ENCODE measurements around the gene ASPHD2.
"Not testable (repeated sequence)": the region's sequence is repeated elsewhere in the genome, so short reads cannot be mapped to it uniquely, and the experiment has no call there.

The ASPHD2 gene

DNA sequence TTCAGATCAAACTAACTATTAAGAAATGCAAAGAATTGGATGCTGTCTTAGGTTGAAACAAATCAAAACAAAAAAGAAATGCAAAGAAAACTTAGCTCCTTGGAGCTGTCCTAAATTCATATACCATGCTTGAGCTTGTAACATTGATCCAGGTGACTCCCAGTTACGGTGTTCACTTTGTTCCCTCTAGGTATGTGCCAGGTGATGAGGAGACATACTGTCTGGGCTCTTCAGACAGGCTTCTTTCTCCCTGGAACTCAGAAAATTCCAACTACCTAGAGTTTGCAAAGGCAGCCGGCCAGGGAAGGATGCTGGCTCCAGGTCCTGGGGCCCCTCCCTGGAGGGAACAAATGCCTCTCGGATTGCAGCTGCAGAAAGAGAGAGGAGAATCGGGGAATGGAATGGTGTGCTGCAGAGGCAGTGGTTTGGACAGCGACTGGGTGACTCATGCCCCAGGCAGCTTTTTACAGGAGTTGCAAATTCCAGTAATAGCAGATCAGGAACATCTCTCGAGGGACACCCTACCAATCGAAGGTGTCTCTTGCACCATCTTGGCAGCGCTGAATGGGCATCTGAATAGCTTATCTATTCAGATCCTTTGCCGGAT is 12.3 kb upstream of the ASPHD2 start:
- DNase-seq, result peak; percentile 90

GRCh38 chr22:26417406-26417805 is 11.7 kb upstream of the ASPHD2 start:
- no peak for DNase-seq

GRCh38 chr22:26418620-26419019 is 10.4 kb upstream of the ASPHD2 start:
- no peak for DNase-seq

- DNase-seq, result no peak
Measured at GRCh38 chr22:26426924-26427323, 2.1 kb upstream of the ASPHD2 start.

DNA sequence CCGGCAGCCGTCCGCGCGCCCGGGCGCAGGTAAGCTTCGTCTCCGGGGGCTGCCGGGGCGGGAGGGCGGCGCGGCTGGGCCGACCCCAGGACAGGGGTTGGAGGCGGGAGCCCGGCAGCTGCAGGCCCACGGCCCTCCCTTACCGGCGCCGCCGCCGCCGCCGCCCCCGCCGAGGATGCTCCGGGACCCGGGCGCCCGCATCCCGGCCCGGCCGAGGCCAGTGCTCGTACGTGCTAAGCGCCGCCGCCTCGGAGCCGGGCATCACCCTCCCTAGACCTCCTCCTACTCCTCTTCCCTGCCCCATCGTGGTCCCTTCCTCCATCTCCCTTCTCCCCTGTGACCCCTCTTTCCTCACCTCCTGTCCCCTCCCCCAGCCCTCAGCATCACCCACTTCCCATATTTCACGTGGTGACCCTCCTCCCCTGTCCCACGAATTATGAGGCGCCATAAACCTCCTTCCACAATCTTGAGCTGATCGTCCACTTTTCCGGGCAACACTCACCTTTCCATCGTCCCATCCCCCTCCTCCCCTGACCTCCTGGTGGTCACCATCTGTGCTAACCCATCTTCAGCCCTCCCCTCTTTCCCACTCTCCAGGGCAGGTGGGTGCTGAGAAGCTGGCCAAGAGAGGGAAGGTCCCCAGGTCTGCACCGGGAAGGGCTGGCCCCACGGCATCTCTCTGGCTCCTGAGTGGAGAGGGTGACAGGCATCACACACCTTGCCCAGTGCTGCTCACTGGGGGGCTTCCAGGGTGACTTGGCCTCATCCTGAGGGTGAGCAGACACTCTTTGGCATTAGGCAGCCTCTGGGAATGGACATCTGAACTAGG is 612 bp downstream of the ASPHD2 start:
- no peak for DNase-seq

DNA sequence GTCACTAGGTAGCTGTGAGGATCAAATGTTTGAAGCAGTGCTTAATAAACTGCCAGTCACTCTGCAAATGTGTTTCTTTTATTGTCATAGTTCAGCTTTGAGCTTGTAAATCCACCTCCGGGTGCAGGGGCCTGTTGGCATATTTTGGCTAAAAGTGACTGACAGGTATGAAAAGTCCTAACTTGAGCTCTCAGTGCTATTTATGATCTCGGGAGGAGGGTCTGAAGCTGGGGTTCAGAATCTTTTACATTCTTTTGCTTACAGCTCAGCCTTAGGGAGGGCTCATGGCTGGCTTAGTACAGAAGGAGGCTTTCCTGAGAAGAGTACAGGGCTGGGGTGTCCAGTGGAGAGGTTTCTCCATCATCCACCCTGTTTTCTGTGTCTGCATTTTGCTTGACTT is 1.5 kb downstream of the ASPHD2 start:
- DNase-seq, result no peak

GRCh38 chr22:26431261-26431995 is 2.4 kb downstream of the ASPHD2 start:
- peak; percentile 39 for DNase-seq

GRCh38 chr22:26432619-26433311 is 3.7 kb downstream of the ASPHD2 start:
- no peak for DNase-seq

DNA sequence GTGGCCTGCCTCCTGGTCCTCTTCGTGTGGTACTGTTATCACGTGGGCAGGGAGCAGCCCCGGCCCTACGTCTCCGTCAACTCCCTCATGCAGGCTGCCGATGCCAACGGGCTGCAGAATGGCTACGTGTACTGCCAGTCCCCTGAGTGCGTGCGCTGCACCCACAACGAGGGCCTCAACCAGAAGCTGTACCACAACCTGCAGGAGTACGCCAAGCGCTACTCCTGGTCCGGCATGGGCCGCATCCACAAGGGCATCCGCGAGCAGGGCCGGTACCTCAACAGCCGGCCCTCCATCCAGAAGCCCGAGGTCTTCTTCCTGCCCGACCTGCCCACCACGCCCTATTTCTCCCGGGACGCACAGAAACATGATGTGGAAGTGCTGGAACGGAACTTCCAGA is 4.7 kb downstream of the ASPHD2 start:
- DNase-seq, result no peak

- DNase-seq, result no peak
Measured at GRCh38 chr22:26435327-26436093, 6.5 kb downstream of the ASPHD2 start.

- DNase-seq, result no peak
Measured at GRCh38 chr22:26436903-26437515, 7.9 kb downstream of the ASPHD2 start.

GRCh38 chr22:26437694-26438392 is 8.8 kb downstream of the ASPHD2 start:
- DNase-seq, result no peak

- not testable (repeated sequence) for DNase-seq
Measured at GRCh38 chr22:26438776-26439175, 9.7 kb downstream of the ASPHD2 start.

GRCh38 chr22:26439559-26439958 is 10.5 kb downstream of the ASPHD2 start:
- no peak for DNase-seq

- DNase-seq, result no peak
Measured at GRCh38 chr22:26442086-26442756, 13.2 kb downstream of the ASPHD2 start.

DNA sequence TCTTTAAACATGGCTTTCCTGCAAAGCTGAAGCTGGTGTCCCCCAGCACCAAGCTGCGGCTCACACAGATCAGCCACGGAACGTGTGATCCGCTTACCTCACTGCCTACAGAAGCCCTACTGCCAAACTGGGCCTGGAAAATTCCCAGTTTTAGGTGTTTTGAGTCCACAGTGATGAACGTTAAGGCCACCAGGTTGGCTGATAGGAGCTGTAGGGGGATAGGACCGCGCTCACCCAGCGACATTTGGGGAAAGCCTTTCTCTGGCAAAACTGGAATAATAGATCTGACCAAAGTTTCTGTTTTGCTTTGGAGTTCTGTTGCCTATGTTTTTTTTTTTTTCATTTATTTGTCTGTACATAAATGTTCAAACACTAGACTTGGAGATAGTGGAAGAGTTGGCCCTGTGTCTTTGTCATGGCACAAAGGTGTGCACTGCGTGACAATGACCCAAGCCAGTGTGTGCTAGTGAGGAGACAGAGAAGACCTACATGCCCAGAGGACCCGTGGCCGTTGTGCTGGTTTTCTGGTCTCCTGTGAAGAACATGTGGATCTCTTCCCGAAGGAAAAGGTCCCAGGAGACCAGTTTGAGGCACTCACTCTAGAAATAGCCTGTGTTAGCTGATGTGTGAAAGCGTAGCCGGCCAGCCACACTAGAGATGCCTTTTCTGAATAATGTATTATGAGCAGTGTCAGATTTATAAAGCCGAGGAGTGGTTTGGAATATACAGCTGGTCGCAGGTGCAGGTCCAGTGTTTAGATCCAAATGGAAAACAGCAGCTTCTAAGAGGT is 15.0 kb downstream of the ASPHD2 start:
- DNase-seq, result no peak

DNA sequence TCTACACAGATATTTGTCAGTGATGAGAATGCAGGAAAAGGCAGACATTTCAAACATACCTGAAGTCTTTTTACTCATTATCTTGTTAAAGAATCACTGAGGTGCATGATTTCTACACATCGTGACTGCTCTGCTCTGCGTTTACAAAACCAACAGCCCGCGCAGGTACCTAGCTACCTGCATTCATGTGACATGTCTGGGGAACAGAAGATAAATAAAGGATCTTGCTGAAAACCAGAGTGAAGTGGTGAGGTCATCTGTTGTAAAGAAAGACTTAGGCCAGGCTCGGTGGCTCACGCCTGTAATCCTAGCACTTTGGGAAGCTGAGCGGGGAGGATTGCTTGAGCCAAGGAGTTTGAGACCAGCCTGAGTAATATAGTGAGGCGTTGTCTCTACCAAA is 15.7 kb downstream of the ASPHD2 start:
- no peak for DNase-seq

GRCh38 chr22:26445577-26446275 is 16.7 kb downstream of the ASPHD2 start:
- DNase-seq, result no peak

GRCh38 chr22:26446808-26447515 is 17.9 kb downstream of the ASPHD2 start:
- no peak for DNase-seq

Measured in fibroblast of skin of right quadriceps (primary cell).